Measurements from ENCODE around the gene FREM3. TPM values are rescaled to one million over a fixed set of nuclear protein-coding genes. Genes with fewer than 3 reads are reported as not detected.
"Not testable (repeated sequence)": the region's sequence is repeated elsewhere in the genome, so short reads cannot be mapped to it uniquely, and the experiment has no call there.

FREM3 gene
- total RNA-seq, 1 donor from 2014 or later: not detected

GRCh38 chr4:143693856-143694255 lies 6.6 kb downstream of the FREM3 start:
- no peak overlapping the region for H3K4me3 Mint-ChIP-seq

GRCh38 chr4:143692241-143692640 lies 8.2 kb downstream of the FREM3 start:
- Mint-ChIP-seq H3K4me3 (no peak overlapping the region), H3K27me3 (ENCODE audit: insufficient read depth, low read depth) (peaks cover 6% of the 10 kb centered on the region), H3K27ac (no peak overlapping the region), H3K4me1 (no peaks in the 10 kb centered on the region), H3K9me3 (no peaks in the 10 kb centered on the region), H3K36me3 (no peaks in the 10 kb centered on the region)
- no peaks in the 10 kb centered on the region for H3K4me1 ChIP-seq
- H3K4me2 ChIP-seq: no peak overlapping the region
- no peak overlapping the region for H3K9ac ChIP-seq
- H3K27me3 ChIP-seq: peaks cover 3% of the 10 kb centered on the region
- H3F3A ChIP-seq (ENCODE audit: low read depth): no peaks in the 10 kb centered on the region
- no peak for DNase-seq (ENCODE audit: low spot score)
- H3K4me3 ChIP-seq: no peak overlapping the region
- TF ChIP-seq EZH2 (IDR thresholded peaks at IDR 0.05): no peak
- no peak for TF ChIP-seq EZH2phosphoT487 (IDR thresholded peaks at IDR 0.05)
- TF ChIP-seq CTCF (IDR thresholded peaks at IDR 0.05): no peak
- no peaks in the 10 kb centered on the region for H3K9me3 ChIP-seq (ENCODE audit: low read depth)
- H2AFZ ChIP-seq (replicated peaks): no peak overlapping the region
- no peaks in the 10 kb centered on the region for H3K79me2 ChIP-seq (ENCODE audit: low read depth)
- no peaks in the 10 kb centered on the region for H3K36me3 ChIP-seq
- H4K20me1 ChIP-seq (ENCODE audit: low read depth): no peaks in the 10 kb centered on the region
- H3K27ac ChIP-seq: no peak overlapping the region

More at GRCh38 chr4:143693856-143694255, 6.6 kb downstream of the FREM3 start:
- Histone ChIP-seq H3K9me3 (ENCODE audit: low read depth) (no peaks in the 10 kb centered on the region), H4K20me1 (ENCODE audit: low read depth) (no peaks in the 10 kb centered on the region), H3K27ac (no peak overlapping the region), H3K36me3 (no peaks in the 10 kb centered on the region), H2AFZ (replicated peaks) (no peak overlapping the region), H3K9ac (no peak overlapping the region), H3K4me3 (no peak overlapping the region), H3K79me2 (ENCODE audit: low read depth) (no peaks in the 10 kb centered on the region), H3K4me2 (no peak overlapping the region), H3K4me1 (no peaks in the 10 kb centered on the region), H3F3A (ENCODE audit: low read depth) (no peaks in the 10 kb centered on the region), H3K27me3 (peaks cover 19% of the 10 kb centered on the region)
- TF ChIP-seq EZH2 (IDR thresholded peaks at IDR 0.05) (no peak), EZH2phosphoT487 (IDR thresholded peaks at IDR 0.05) (no peak), CTCF (IDR thresholded peaks at IDR 0.05) (no peak)
- no peak for DNase-seq (ENCODE audit: low spot score)
- Mint-ChIP-seq H3K27me3 (ENCODE audit: insufficient read depth, low read depth) (peaks cover 12% of the 10 kb centered on the region), H3K27ac (no peak overlapping the region), H3K4me1 (no peaks in the 10 kb centered on the region), H3K9me3 (peaks cover 9% of the 10 kb centered on the region), H3K36me3 (no peaks in the 10 kb centered on the region)

- no peaks in the 10 kb centered on the region for H3K4me1 ChIP-seq
- H3K79me2 ChIP-seq (ENCODE audit: low read depth): no peaks in the 10 kb centered on the region
- no peaks in the 10 kb centered on the region for H3K9me3 ChIP-seq (ENCODE audit: low read depth)
- no peak overlapping the region for H3K27ac ChIP-seq
- Mint-ChIP-seq H3K27me3 (ENCODE audit: insufficient read depth, low read depth) (peaks cover 2% of the 10 kb centered on the region), H3K36me3 (no peaks in the 10 kb centered on the region), H3K27ac (no peak overlapping the region), H3K9me3 (no peaks in the 10 kb centered on the region), H3K4me3 (no peak overlapping the region), H3K4me1 (no peaks in the 10 kb centered on the region)
- H3K9ac ChIP-seq: no peak overlapping the region
- DNase-seq (ENCODE audit: low spot score): no peak
- H3K4me3 ChIP-seq: no peak overlapping the region
- no peak overlapping the region for H3K4me2 ChIP-seq
- H2AFZ ChIP-seq (replicated peaks): no peak overlapping the region
- H3F3A ChIP-seq (ENCODE audit: low read depth): no peaks in the 10 kb centered on the region
- TF ChIP-seq CTCF (IDR thresholded peaks at IDR 0.05) (no peak), EZH2phosphoT487 (IDR thresholded peaks at IDR 0.05) (no peak), EZH2 (IDR thresholded peaks at IDR 0.05) (no peak)
- no peaks in the 10 kb centered on the region for H3K27me3 ChIP-seq
- H3K36me3 ChIP-seq: no peaks in the 10 kb centered on the region
- H4K20me1 ChIP-seq (ENCODE audit: low read depth): no peaks in the 10 kb centered on the region
Observed at GRCh38 chr4:143679434-143679833, 21.0 kb downstream of the FREM3 start.

- H3K9ac ChIP-seq; H3K27me3 Mint-ChIP-seq (ENCODE audit: insufficient read depth, low read depth); H2AFZ ChIP-seq (replicated peaks); H3K9me3 Mint-ChIP-seq; H3K9me3 ChIP-seq (ENCODE audit: low read depth); H3K27ac ChIP-seq; H3K36me3 Mint-ChIP-seq; H3K79me2 ChIP-seq (ENCODE audit: low read depth); H3K4me3 Mint-ChIP-seq; H3K4me1 Mint-ChIP-seq; H3F3A ChIP-seq (ENCODE audit: low read depth); H4K20me1 ChIP-seq (ENCODE audit: low read depth); DNase-seq (ENCODE audit: low spot score); H3K4me3 ChIP-seq; H3K36me3 ChIP-seq; H3K4me2 ChIP-seq; H3K27ac Mint-ChIP-seq; H3K27me3 ChIP-seq; H3K4me1 ChIP-seq: not testable (repeated sequence)
Observed at GRCh38 chr4:143673629-143674028, 26.8 kb downstream of the FREM3 start.
